Mesenteric fat pad (tissue), 1 donor: ENCODE results near the gene PCNX2. TPM values are rescaled to one million over a fixed set of nuclear protein-coding genes. Genes with fewer than 3 reads are reported as not detected.
"Not testable (repeated sequence)": the region's sequence is repeated elsewhere in the genome, so short reads cannot be mapped to it uniquely, and the experiment has no call there.

Experiments
- DNase-seq: peaks from one replicate; pipeline ENCODE4 v3.0.0-alpha.2; 2020; ENCODE audit warnings: low spot score
- total RNA-seq: library from RNA; stranded (reverse); fragmentation: NEBNext Ultra II Directional; extraction: Animal tissue kit (Norgen Biotek cat#: 25700); gene quantifications from one replicate; pipeline ENCODE4 v1.2.1, GENCODE V29; 2021
- donor health status: DM: yes; HTN: yes; CAD: no.

The PCNX2 gene
- total RNA-seq, 1 donor from 2014 or later, result 6.1 TPM

DNA sequence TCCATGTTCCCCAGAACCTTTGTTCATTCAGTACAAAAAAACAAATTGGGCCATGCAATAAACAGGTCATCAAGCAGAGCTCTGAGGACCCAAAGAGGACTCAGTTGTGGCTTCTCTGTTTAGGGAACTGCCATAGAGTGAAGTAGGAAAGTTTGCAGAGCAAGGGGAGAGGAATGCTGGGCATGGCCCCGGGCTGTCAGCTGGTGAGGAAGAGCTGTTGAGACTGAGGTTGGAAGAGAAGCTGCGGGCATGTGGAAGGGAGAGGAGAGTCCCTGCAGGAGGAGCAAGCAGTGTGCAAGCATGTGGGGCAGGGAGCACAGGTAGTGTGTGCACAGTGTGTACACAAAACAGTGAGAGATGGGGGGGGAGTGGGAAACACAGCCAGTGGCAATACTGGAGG is 273.3 kb downstream of the PCNX2 start:
- no peak for DNase-seq

DNA sequence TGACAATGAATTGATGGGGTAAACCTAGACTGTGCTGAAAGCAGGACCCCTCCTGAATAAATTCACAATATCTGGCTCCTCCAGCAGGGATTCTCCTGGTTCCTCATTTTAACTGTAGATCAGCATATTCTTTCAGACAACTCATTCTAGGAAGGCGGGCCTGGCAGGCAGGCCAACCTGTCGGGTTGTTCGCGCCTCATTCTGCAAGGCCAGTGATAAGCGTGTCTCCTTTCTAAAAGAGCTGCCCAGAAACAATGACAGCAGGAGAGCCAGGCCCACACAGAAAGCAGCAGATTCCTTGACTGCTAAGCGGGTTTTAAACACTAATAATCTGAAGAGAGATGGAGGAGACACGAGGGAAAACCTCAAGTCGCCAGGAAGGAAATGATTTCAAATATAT is 275.1 kb downstream of the PCNX2 start:
- no peak for DNase-seq

DNA sequence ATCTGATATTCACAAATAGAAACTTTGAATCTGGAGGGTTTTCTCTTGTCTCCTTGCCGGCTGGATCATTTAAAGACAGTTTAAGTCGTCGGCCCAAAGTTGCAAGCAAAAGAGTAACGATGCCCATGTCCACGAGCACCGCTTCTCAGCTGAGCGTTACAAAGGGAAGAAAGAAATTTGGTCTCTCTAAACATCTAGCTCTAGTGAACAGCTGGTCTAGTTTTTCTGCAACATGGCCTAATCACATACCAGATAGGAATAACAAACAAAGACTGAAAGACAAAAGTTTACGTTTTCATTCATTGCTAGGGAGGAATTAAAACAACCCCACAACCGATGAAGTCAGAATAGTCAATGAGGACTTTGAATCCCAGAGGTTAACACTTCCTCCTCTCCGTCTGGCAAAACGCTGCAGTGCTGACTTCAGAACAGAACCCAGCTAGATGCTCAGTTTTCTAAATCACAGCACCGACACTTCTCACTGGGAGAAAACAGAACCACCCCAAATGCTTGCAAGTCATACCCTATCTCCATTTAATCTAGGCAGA is 275.7 kb downstream of the PCNX2 start:
- DNase-seq, result no peak

DNA sequence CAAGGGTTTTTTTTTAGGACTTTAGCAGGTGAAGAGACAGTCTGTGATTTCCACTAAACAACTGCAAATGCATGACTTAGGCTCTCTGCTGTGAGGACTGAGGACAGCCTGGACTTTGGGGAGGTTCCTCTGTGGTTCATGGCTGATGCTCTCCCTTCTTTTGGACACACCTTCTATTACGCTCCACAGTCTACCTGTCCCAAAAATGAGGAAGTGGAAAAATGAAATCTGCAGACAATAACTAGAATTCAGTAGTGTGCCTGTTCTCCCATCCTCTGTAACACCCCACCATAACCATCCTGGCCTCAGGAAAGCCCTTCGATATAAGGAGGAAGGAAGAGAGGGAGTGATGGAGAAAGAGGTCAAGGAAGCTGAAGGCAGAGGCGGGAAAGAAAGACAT is 276.4 kb downstream of the PCNX2 start:
- no peak for DNase-seq

DNA sequence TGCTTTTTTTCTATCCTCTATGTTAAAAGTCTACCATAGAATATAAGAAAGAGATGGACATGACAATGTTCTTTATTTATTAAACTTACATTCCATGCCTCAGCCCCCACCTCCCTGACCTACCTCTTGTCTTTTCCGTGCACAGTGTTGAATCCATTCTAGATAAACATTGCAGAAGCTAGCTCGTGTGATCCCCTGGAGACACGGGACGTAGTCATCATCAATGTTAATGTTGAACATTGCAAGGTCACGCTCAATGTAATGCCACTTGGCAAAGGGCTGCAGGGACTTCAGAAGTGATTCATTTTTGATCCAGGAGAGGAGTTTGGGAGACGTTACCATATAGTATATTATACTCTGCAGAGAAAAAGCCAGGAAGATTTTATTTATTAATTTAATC is 278.7 kb downstream of the PCNX2 start:
- DNase-seq, result no peak

DNA sequence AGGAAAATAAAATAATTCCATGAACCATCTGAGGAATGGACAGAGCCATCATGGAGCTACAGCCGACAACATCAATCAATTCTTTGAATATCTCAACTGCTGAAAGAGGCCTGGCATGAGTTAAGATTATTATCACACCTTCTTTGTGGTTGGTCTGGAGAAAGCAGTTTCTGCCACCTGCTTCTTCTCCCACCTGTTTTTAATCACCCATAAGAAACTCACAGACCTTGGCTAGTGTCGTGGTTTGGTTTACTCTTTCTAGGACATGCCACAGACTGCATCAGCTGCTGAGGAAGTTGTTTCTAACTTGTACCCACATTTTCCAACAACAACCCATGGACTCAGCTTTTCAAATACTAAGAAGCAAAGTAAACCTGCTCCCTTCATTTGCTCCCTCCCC is 279.6 kb downstream of the PCNX2 start:
- no peak for DNase-seq

DNA sequence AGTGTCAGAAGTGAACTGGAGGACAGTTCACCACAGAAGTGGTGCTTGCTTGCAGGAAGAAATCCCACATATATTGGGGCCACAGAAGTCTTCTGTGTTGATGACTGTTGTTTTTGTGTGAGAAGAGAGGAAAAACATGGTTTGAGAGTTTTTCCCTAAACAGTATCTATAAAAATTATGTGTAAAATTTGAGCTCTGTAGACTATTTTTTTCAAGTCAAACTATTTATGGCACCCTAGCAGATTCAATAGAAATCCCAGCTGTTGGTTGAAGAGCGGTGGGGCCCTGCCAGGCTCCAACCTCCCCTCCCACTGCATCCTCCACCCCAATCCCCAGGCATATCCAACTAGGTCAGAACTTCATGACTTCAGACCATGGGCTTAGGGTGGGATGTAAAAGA is 283.5 kb downstream of the PCNX2 start:
- no peak for DNase-seq

DNA sequence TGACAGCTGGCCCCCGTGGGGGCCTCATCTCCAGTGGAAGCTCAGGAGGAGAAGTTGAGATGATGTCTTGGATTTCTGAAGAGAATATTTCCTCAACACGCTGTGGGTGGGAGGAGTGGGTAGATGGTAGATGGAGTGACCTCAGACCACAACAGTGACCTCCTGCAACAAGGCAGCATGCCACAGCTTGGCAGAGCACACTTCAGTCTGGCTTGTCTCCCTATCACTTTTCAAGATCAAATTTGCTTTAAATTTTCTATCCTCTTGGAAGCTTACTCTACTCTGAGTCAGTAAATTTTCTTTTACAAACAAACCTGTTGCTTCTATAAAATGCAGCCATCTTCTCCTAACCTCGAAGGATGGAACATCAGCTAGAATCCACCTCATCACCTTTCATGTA is 285.4 kb downstream of the PCNX2 start:
- no peak for DNase-seq

DNA sequence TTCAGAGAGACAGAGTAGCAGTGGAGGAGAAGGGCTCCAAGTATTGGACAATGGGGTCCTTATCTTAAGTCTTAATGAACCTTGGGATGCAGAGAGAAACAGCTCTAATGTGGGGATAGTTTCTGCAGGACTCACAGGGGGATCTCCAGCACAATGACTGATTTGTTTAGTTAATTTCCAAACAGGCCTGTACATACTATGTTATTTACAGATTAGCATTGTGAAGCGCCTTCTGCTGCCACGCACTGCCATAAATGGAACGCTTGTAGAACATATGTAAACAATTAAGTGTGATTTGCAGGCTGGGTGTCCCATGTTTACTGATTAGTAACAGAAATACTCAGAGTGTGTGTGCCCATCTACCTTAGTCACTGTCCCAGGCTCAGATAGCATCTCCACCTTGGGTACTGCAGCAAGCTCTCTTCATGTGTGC is 289.0 kb downstream of the PCNX2 start:
- no peak for DNase-seq

DNA sequence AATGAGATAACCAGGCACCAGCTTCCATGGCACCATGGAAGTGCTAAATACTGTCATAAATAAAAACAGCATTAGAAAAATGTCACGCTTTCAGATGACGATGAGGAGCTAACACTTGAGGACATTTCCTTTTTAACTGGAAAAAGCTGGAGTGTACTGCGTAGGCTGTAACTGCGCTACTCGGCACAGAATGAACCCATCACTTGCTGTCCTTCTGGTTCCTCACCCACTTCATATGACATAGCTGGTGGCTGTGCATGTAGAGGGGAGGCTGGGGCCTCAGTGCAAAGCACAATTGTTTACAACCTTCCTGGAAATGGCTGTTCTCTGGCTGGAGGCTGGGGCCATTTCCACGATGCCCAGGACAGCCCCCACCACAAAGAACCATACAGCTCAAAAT is 289.4 kb downstream of the PCNX2 start:
- no peak for DNase-seq

DNA sequence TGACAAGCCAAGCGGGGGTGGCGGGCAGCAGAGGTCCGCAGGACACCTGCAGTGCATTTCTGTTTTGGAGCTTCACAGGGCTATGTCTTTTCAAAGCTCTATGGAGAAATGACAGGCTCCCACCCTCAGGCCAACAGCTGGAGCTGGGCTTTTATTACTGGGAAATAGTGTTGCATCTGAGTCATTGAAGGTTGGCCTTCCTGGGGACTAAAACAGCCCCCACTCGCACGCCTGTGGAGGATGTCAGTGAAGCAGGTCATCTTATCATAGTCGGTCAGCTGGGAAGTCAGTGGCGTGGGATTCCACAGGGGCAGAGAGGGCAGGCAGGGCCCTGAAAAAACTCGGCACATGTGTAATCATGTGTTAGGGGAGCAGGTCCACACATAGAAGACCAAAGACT is 289.8 kb downstream of the PCNX2 start:
- no peak for DNase-seq

DNA sequence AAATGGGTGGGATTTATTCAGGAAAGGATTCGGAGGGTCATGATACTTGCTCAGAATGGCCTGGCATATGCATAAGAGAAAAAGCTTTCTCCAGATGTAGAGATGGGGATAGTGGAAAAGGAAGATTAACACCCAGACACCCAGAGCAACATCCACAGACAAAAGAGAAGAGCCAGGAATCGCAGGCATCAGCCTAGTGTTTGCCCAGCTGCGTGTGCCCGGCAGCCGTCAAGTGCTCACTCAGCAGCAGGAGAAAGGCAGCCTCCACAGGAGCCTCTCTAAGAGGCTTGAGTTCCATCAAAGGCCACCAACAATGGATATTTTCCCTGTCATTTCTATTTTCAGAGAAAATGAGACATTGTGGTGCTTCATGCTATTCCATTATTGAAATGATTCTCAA is 290.4 kb downstream of the PCNX2 start:
- DNase-seq, result no peak

DNA sequence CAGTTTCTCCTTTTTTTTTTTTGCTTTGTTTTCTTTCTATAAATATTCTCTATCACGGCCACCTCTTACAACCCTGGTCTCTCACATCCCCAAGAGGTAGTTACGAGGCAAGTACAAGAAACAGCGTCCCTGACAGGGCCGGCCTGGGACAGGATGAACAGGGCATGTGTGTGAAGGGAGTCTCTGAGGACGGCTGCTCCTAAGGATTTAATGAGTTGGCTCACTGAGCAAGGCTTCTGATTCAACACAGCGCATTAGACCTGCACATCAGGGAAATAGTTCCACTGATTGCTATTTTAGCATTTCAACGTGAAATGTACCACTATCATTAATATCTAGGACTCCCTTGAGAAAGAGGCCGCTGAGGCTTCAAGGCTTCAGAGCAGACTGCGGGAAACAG is 291.1 kb downstream of the PCNX2 start:
- DNase-seq, result no peak

DNA sequence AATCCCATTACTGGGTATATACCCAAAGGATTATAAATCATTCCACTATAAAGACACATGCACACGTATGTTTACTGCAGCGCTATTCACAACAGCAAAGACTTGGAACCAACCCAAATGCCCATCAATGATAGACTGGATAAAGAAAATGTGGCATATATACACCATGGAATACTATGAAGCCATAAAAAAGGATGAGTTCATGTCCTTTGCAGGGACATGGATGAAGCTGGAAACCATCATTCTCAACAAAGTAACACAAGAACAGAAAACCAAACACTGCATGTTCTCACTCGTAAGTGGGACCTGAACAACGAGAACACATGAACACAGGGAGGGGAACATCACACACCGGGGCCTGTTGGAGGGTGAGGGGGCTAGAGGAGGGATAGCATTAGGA is 291.9 kb downstream of the PCNX2 start:
- DNase-seq, result not testable (repeated sequence)

DNA sequence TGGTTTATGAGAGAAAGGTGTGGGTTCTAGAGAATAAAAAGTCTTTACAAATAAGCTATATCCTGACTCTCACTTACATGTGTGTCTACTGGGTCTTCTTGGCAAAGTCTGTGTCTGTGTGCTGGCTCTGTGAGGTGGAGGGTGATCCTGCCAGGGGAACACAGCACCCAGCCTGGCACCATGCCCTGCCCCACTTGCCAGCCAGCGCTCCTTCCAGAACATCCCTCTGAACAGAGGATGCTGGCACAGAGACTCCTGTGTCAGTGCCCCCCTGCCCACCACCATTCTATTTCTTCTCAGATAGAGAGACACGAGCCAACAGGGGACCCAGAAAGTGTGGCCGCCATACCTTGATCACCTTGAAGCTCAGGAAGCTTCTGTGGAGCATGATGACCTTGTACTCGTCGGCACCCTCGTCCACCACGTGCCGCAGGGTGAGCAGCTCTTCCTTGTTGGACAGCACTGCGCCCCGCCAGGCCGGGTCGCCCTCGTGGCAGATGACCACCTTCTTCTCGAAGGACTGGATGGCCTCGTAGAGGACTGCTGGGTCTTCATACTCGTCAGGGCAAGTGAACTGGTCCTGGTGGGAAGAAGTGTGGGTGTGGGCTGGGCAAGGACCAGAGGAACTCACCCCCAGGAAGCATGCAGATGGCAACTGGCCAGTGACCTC is 295.4 kb downstream of the PCNX2 start:
- DNase-seq, result no peak

DNA sequence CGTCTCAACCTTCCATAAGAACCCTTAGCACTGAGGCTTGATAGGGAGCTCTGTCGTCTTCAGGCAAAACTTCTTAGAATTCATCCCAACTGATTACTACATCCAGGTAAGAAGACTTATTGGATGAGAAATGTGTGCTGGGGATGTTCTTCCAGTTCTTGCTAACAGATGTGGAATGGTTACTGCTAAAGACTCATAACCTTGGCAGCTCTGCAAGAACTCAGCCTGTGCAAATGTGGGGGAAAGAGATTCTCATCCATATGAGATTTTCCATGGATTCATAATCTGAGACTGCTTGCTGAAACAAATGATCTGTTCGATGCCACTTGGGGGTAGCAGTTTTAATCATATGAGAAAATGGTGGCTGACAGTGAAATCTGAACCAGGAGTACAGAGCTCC is 296.9 kb downstream of the PCNX2 start:
- DNase-seq, result no peak

DNA sequence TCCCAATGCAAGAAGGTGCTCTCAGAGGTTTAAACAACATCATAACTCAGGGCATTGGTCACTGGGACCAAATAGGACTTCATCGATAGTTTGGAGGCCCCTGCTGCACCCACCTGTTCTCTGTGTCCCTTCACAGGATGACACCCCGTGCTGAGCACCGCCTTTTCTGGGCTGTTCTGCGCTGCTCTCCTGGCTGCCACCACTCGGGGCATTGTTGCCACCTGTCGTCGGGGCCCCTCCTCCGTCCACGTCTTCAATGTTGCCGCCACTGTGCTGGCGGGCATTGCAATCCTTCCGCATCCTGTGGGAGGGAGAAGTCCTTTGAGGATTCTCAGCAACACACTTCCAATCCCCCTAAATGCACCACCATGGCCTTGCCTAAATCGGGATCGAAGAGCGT is 297.4 kb downstream of the PCNX2 start:
- no peak for DNase-seq

DNA sequence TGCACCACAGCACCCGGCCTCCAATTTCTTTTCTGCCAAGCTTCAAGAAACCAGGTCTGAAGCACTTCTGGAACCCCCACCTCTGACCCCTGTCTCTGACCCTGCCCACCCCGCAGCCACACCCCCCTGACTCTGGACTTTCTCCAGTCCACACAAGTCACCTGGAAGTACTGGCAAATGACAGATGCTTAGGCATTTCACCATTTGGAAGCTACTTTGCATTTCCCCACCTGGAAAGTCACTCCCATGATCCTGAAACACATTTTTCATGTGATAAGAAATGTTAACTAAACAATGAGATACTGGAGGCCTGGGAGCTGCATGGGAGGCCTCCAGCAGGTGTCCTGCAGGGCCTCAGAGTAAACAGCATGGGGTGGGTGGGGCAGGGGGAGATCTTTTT is 299.4 kb downstream of the PCNX2 start:
- no peak for DNase-seq

DNA sequence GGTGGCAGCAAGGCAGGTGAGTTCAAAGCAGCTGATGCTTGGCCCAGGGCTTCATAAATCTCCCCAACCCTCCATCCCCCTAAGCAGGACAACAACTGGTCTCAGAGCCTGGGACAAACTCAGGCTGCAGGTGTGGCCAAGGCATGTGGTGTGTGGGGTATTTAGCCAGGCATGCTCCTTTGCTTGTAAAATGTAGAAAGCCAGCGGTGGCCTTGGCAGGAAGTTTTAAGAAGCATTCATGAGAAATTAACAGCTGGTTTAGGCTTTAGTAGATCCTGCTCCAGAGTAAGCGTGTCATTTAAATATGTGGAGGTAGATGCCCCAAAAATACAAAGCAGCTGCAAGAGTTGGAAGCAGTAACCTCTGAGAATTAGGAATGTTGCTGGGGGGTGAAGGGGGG is 300.3 kb downstream of the PCNX2 start:
- no peak for DNase-seq

DNA sequence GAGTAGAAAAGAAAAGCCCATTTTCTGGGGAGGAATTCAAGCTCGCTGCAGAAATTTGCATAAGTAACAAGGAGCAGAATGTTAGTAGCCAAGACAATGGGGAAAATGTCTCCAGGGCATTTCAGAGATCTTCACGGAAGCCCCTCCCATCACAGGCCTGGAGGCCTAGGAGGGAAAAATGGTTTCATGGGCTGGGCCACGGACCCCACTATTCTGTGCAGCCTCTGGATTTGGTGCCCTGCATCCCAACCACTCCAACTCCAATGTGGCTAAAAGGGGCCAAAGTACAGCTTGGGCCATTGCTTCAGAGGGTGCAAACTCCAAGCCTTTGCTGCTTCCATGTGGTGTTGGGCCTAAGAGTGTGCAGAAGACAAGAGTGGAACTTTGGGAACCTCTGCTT is 302.0 kb downstream of the PCNX2 start:
- DNase-seq, result no peak

DNA sequence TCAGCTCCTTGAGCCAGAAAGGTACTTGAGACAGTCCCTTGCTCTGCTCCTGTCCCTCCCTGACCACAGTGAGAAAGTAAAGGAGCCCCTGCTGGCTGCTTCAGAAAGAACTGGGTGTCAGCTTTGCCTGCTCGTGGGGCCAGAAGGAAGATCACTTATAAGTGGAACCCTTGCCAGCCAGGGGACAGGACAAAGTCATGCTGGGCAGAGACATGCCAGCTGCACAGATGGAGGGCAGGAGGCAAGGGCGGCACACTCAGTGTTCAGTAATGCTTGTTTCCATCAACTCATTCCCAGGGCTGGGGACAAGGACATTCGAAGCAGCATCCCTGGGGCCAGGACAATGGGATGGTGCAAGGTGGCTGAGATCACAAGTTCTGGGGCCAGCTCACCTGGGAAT is 303.3 kb downstream of the PCNX2 start:
- DNase-seq, result no peak

DNA sequence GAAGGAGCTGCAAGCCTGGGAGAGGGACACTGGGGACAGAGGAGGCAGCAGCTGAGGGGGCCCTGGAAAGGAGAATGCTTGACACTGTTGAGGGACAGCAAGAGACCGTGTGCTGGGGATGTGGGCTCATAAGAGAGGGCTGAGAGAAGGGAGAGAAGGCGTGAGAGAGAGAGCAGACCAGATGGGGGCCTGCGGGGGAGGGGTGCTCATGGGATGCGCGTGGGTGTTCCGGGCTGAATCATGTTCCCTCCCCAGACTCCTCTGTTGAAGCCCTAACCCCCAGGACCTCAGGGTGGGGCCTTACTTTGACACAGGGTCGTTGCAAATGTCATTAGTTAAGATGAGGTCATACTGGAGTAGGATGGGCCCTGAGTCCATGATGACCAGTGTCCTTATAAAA is 304.3 kb downstream of the PCNX2 start:
- no peak for DNase-seq
